Measurements from ENCODE around the gene BAHCC1. TPM values are rescaled to one million over a fixed set of nuclear protein-coding genes. Genes with fewer than 3 reads are reported as not detected.

BAHCC1 gene
- total and polyA plus RNA-seq, 2 donors (not counting 3 experiments of a cell fraction or from before 2014, with no cell fraction given), result 4.7 to 11.6 TPM

GRCh38 chr17:81364278-81365147 lies 30.7 kb upstream of the BAHCC1 start:
- POLR2A ChIA-PET, result no interaction called here
- no peak overlapping the region for H3K4me3 ChIP-seq (replicated peaks in 1 of 3; ENCODE audit: insufficient read depth in 1 of 3, low read depth in 1 of 3, low read length in 3 of 3)
- no peaks in the 10 kb centered on the region for H4K20me1 ChIP-seq (replicated peaks; ENCODE audit: control insufficient read depth, extremely low read depth, insufficient read depth, low read length)
- H3K27me3 ChIP-seq (ENCODE audit: control insufficient read depth in 2 of 2, insufficient read depth in 2 of 2, low read length in 2 of 2), result peaks cover 0 to 2% of the 10 kb centered on the region in 2 experiments
- no peak overlapping the region for H2AFZ ChIP-seq (ENCODE audit: low read depth, low read length)
- TF ChIP-seq FOS (IDR thresholded peaks at IDR 0.05; ENCODE audit: borderline replicate concordance, insufficient read depth, low read length), result no peak
- no peak for TF ChIP-seq MAX (IDR thresholded peaks at IDR 0.05; ENCODE audit: insufficient read depth, insufficient read length)
- TF ChIP-seq CTCF (IDR thresholded peaks at IDR 0.05; ENCODE audit: extremely low read depth in 1 of 2, insufficient read depth in 1 of 2, low read depth in 1 of 2, low read length in 2 of 2), result no peak
- TF ChIP-seq JUN (IDR thresholded peaks at IDR 0.05; ENCODE audit: borderline replicate concordance, insufficient read depth, insufficient read length, low read depth), result no peak
- no peak for TF ChIP-seq MYC (IDR thresholded peaks at IDR 0.05; ENCODE audit: low read depth, low read length)
- TF ChIP-seq EZH2 (IDR thresholded peaks at IDR 0.05; ENCODE audit: borderline replicate concordance, low read depth, low read length, severe bottlenecking), result no peak
- no peak for TF ChIP-seq POLR2A (IDR thresholded peaks at IDR 0.05; ENCODE audit: low read depth, low read length)
- no peak for TF ChIP-seq POLR2AphosphoS5 (IDR thresholded peaks at IDR 0.05; ENCODE audit: insufficient read depth, low read depth, low read length)
- no peak for TF ChIP-seq GATA2 (IDR thresholded peaks at IDR 0.05; ENCODE audit: insufficient read depth, insufficient read length, low read depth, low read length)
- FAIRE-seq (no peak), DNase-seq (ENCODE audit: low read depth, low spot score) (no peak)
- dilution Hi-C loops (cut with MboI; ENCODE audit: extremely low pct_ligation_motif_present, low sequenced_read_pairs) (no loop called here), intact Hi-C loops (cut with micrococcal nuclease) (loop anchor here (2.0 kb wide), 1 partner anchor 18 kb away; no protein-coding TSS in a partner anchor)
- H3K4me2 ChIP-seq (ENCODE audit: insufficient read depth, low read length), result no peak overlapping the region
- H3K36me3 ChIP-seq (ENCODE audit: control insufficient read depth in 2 of 2, extremely low read depth in 1 of 2, insufficient read depth in 2 of 2, low read length in 2 of 2), result no peaks in the 10 kb centered on the region
- H3K27ac ChIP-seq (ENCODE audit: insufficient read depth, low read depth, low read length), result no peak overlapping the region
- H3K9me1 ChIP-seq (replicated peaks; ENCODE audit: control insufficient read depth, extremely low read depth, insufficient read depth, low read length), result no peaks in the 10 kb centered on the region
- no TSS peak for BruUV-seq (replicated peaks)
- peaks cover 10% of the 10 kb centered on the region for H3K4me1 ChIP-seq (ENCODE audit: control insufficient read depth, extremely low read depth, insufficient read depth, low read length)
- H3K9me3 ChIP-seq (replicated peaks; ENCODE audit: control insufficient read depth, insufficient read depth, low read length), result no peaks in the 10 kb centered on the region
- no peaks in the 10 kb centered on the region for H3K79me2 ChIP-seq (ENCODE audit: control insufficient read depth, insufficient read depth, low read length)
- CTCF ChIA-PET, result interaction anchor here (1.0 to 1.8 kb wide), 11 partner anchors 9 to 120 kb away, joined by 3 to 8 read pairs (median 4); partner anchors contain the start of gene BAHCC1
- H3K9ac ChIP-seq (replicated peaks; ENCODE audit: extremely low read depth, insufficient read depth, low read length), result no peak overlapping the region

Data from endothelial cell of umbilical vein (primary cell).